ENCODE results near the gene UBAP2.

DNA sequence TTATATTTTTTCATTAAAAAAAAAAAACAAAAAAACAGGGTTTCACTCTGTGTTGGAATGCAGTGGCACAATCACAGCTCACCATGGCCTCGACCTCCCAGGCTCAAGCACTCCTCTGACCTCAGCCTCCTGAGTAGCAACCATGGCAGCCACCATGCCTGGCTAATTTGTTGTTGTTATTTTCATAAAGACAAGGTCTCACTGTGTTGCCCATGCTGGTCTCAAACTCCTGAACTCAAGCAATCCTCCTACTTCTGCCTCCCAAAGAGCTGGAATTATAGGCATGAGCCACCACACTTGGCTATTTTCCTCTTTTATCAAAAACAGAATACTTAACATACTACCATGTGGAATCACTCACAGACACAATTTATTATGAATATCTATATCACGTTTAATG lies 46.7 kb downstream of the UBAP2 start:
- TF ChIP-seq, protein P1, sequence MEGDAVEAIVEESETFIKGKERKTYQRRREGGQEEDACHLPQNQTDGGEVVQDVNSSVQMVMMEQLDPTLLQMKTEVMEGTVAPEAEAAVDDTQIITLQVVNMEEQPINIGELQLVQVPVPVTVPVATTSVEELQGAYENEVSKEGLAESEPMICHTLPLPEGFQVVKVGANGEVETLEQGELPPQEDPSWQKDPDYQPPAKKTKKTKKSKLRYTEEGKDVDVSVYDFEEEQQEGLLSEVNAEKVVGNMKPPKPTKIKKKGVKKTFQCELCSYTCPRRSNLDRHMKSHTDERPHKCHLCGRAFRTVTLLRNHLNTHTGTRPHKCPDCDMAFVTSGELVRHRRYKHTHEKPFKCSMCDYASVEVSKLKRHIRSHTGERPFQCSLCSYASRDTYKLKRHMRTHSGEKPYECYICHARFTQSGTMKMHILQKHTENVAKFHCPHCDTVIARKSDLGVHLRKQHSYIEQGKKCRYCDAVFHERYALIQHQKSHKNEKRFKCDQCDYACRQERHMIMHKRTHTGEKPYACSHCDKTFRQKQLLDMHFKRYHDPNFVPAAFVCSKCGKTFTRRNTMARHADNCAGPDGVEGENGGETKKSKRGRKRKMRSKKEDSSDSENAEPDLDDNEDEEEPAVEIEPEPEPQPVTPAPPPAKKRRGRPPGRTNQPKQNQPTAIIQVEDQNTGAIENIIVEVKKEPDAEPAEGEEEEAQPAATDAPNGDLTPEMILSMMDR (conservative IDR thresholded peaks at IDR 0.05; ENCODE audit: low read depth, low read length), result no peak
- no peak for TF ChIP-seq EZH2 (IDR thresholded peaks at IDR 0.05; ENCODE audit: borderline replicate concordance, low read depth, low read length, poor library complexity, severe bottlenecking)
